CD14-positive monocyte (primary cell): ENCODE measurements around the gene FRMD6. TPM values are rescaled to one million over a fixed set of nuclear protein-coding genes. Genes with fewer than 3 reads are reported as not detected.
A peak's percentile ranks its signal among the peaks of the same experiment; 100 is the strongest.

Source experiments
- DNase-seq, 3 donors: peaks; one replicate each; pipeline ENCODE4 v3.0.0-alpha.2; 2011 to 2022
- H2AFZ ChIP-seq: 2 replicates; pipeline ENCODE4 v1.6.0; 2012; ENCODE audit warnings: mild to moderate bottlenecking, low read depth, low read length, inconsistent platforms; ENCODE audit not compliant: insufficient read depth, poor library complexity, severe bottlenecking
- H3K27ac ChIP-seq, 2 donors: 1 replicate in 1 of 2; 2 replicates in 1 of 2; pipeline ENCODE4 v1.5.1; 2012 to 2013; ENCODE audit warnings: low read length in 2 of 2, control low read depth in 1 of 2, inconsistent platforms in 1 of 2, low read depth in 1 of 2, mild to moderate bottlenecking in 1 of 2
- H3K27me3 ChIP-seq, 2 donors: one replicate each; pipeline versions ENCODE4 v1.6.0 to v1.6.1; 2011 to 2013; ENCODE audit warnings: low read length in 2 of 2; ENCODE audit not compliant: control insufficient read depth in 2 of 2, insufficient read depth in 2 of 2
- H3K36me3 ChIP-seq, 2 donors: replicated peaks in 1 of 2; 1 replicate in 1 of 2; 2 replicates in 1 of 2; pipeline versions ENCODE4 v1.5.1 to v1.6.1; 2012 to 2013; ENCODE audit warnings: low read length in 2 of 2, control low read depth in 1 of 2, inconsistent platforms in 1 of 2, mild to moderate bottlenecking in 1 of 2; ENCODE audit not compliant: insufficient read depth in 2 of 2, control insufficient read depth in 1 of 2
- H3K4me1 ChIP-seq, 2 donors: 1 replicate in 1 of 2; 2 replicates in 1 of 2; pipeline versions ENCODE4 v1.5.1 to v1.6.1; 2012 to 2013; ENCODE audit warnings: low read length in 2 of 2, control low read depth in 1 of 2, inconsistent platforms in 1 of 2, mild to moderate bottlenecking in 1 of 2, moderate library complexity in 1 of 2; ENCODE audit not compliant: insufficient read depth in 2 of 2, control insufficient read depth in 1 of 2
- H3K4me2 ChIP-seq: replicated peaks from 2 replicates; pipeline ENCODE3; 2012; ENCODE audit warnings: low read length, moderate library complexity, mild to moderate bottlenecking; ENCODE audit not compliant: poor library complexity, severe bottlenecking; ENCODE audit errors: extremely low read depth
- H3K4me3 ChIP-seq, 3 experiments: fragments of 200-600 bp in 1 of 3; sonication (generic) in 1 of 3; replicated peaks in 1 of 3; 1 replicate in 2 of 3; 2 replicates in 1 of 3; pipeline ENCODE4 v1.5.1; 2011 to 2013; ENCODE audit warnings: low read length in 3 of 3, mild to moderate bottlenecking in 3 of 3, control low read depth in 2 of 3, low read depth in 2 of 3, inconsistent platforms in 1 of 3, moderate library complexity in 1 of 3
- H3K79me2 ChIP-seq: 2 replicates; pipeline ENCODE4 v1.6.0; 2012; ENCODE audit warnings: mild to moderate bottlenecking, control low read depth, inconsistent platforms, low read length, moderate library complexity; ENCODE audit not compliant: insufficient read depth
- H3K9ac ChIP-seq: 2 replicates; pipeline ENCODE4 v1.6.0; 2017; ENCODE audit warnings: low read length, mild to moderate bottlenecking; ENCODE audit not compliant: insufficient read depth, poor library complexity, severe bottlenecking
- H3K9me3 ChIP-seq, 2 donors: replicated peaks in 1 of 2; 1 replicate in 1 of 2; 2 replicates in 1 of 2; pipeline versions ENCODE4 v1.5.1 to v1.6.1; 2012 to 2013; ENCODE audit warnings: low read length in 2 of 2, control low read depth in 1 of 2; ENCODE audit not compliant: control insufficient read depth in 1 of 2, insufficient read depth in 1 of 2
- H4K20me1 ChIP-seq: 2 replicates; pipeline ENCODE4 v1.6.0; 2012; ENCODE audit warnings: mild to moderate bottlenecking, low read length, control low read depth, moderate library complexity; ENCODE audit not compliant: insufficient read depth
- H3K27ac Mint-ChIP-seq, 7 donors: one replicate each; pipeline ENCODE4 v1.8.0; 2020; ENCODE audit warnings: mild to moderate bottlenecking in 7 of 7, mixed read lengths in 7 of 7, moderate library complexity in 6 of 7, inconsistent platforms in 2 of 7
- H3K27me3 Mint-ChIP-seq, 3 donors: one replicate each; pipeline ENCODE4 v1.8.0; 2021 to 2022; ENCODE audit warnings: low read depth in 3 of 3, mild to moderate bottlenecking in 3 of 3, mixed read lengths in 3 of 3, moderate library complexity in 3 of 3, inconsistent platforms in 1 of 3
- H3K36me3 Mint-ChIP-seq, 2 donors: one replicate each; pipeline ENCODE4 v1.8.0; 2020; ENCODE audit warnings: mixed read lengths in 2 of 2, inconsistent platforms in 1 of 2, mild to moderate bottlenecking in 1 of 2
- H3K4me1 Mint-ChIP-seq: one replicate; pipeline ENCODE4 v1.8.0; 2020; ENCODE audit warnings: mild to moderate bottlenecking, mixed read lengths
- H3K4me3 Mint-ChIP-seq, 2 donors: one replicate each; pipeline ENCODE4 v1.8.0; 2020; ENCODE audit warnings: mild to moderate bottlenecking in 2 of 2, mixed read lengths in 2 of 2, moderate library complexity in 1 of 2
- H3K9me3 Mint-ChIP-seq, 7 donors: one replicate each; pipeline ENCODE4 v1.8.0; 2020 to 2022; ENCODE audit warnings: mixed read lengths in 7 of 7, mild to moderate bottlenecking in 6 of 7, moderate library complexity in 6 of 7, inconsistent platforms in 2 of 7
- WGBS: methylation state at CpG from one replicate; pipeline ENCODE4 v1.1.5; 2013; ENCODE audit warnings: missing lambda C conversion rate; ENCODE audit not compliant: insufficient coverage; 5-methylcytosine and 5-hydroxymethylcytosine counted together
- intact Hi-C, 2 donors: fragments of 100-400 bp; cut with micrococcal nuclease; formaldehyde crosslinking; loops; one replicate each; pipeline versions ENCODE4 v1.15.0 to v1.15.1; 2023
- polyA plus RNA-seq, 3 donors: library from polyadenylated mRNA; depleted of rRNA in 1 of 3; unstranded in 2 of 3; stranded (reverse) in 1 of 3; fragments of 300-500 nt in 2 of 3; fragments of >200 nt in 1 of 3; fragmentation: Illumina TruSeq in 2 of 3; gene quantifications; 1 replicate in 2 of 3; 2 replicates in 1 of 3; pipeline ENCODE4 v1.2.3, GENCODE V29; 2012 to 2021
- TF ChIP-seq, protein P1 (sequence below): fragments of 200-600 bp; IDR thresholded peaks from one replicate; pipeline ENCODE4 v1.8.0; 2022; ENCODE audit warnings: antibody characterized with exemption, mild to moderate bottlenecking

The FRMD6 gene
- polyA plus RNA-seq, 3 donors = 0.12 to 0.25 (median 0.12) TPM

DNA sequence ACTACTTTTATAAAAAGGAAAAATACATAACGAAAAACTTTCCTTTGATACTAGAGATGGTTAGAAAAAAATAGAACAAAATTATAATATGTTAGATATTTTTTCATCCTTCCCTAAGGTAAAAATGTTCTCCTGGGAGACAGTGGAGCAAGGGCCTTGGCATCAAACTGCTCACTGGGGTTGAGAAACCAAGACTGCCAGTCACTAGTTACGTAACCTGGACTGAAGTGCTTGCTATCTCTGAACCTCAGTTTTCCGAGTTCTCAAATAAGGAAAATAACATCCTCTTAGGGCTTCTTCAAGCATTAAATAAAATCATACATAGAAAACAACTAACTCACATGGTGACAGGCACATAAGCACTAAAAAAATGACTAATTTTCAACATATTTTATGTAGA is 48.2 kb upstream of the FRMD6 start:
- Histone ChIP-seq H3K79me2 (no peaks in the 10 kb centered on the region), H2AFZ (no peak overlapping the region), H3K27me3 (no peaks in the 10 kb centered on the region), H4K20me1 (no peaks in the 10 kb centered on the region), H3K27ac (no peak overlapping the region), H3K4me3 (no peak overlapping the region), H3K9ac (no peak overlapping the region), H3K4me1 (no peaks in the 10 kb centered on the region), H3K9me3 (no peaks in the 10 kb centered on the region), H3K4me2 (no peak overlapping the region), H3K36me3 (no peaks in the 10 kb centered on the region)
- Mint-ChIP-seq H3K4me3 (no peak overlapping the region), H3K9me3 (peaks cover 0 to 7% (median 0%) of the 10 kb centered on the region in 7 donors), H3K27ac (no peak overlapping the region), H3K4me1 (no peaks in the 10 kb centered on the region), H3K36me3 (no peaks in the 10 kb centered on the region), H3K27me3 (peaks cover 1 to 5% (median 2%) of the 10 kb centered on the region in 3 donors)
- 75% methylated on average over 1 of the region's 3 CpGs for WGBS
- intact Hi-C loops = no loop called here
- no peak for DNase-seq
- TF ChIP-seq, protein P1, sequence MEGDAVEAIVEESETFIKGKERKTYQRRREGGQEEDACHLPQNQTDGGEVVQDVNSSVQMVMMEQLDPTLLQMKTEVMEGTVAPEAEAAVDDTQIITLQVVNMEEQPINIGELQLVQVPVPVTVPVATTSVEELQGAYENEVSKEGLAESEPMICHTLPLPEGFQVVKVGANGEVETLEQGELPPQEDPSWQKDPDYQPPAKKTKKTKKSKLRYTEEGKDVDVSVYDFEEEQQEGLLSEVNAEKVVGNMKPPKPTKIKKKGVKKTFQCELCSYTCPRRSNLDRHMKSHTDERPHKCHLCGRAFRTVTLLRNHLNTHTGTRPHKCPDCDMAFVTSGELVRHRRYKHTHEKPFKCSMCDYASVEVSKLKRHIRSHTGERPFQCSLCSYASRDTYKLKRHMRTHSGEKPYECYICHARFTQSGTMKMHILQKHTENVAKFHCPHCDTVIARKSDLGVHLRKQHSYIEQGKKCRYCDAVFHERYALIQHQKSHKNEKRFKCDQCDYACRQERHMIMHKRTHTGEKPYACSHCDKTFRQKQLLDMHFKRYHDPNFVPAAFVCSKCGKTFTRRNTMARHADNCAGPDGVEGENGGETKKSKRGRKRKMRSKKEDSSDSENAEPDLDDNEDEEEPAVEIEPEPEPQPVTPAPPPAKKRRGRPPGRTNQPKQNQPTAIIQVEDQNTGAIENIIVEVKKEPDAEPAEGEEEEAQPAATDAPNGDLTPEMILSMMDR = no peak

DNA sequence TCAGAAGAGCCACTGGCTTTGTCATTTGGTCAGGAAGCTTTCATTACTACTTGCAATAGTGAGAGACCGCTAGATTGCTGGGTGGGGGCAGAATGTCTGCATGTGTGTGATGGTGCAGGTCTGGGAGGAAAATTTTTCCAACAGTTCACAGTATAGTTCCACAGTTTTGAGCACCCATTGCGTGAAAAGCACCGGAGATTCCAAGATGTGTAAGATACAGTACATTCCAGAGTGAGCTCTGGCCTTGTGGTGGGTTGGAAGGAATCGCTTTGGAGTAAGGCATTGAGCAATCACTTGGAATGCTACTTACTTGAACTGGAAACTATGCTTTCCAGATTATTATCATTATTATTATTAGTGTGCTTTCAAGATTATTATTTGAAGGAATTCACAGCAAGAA is 47.6 kb upstream of the FRMD6 start:
- intact Hi-C loops = no loop called here
- TF ChIP-seq, protein P1 = no peak
- H3K9ac ChIP-seq = no peak overlapping the region
- no peaks in the 10 kb centered on the region for H3K4me1 ChIP-seq
- H3K9me3 Mint-ChIP-seq = peaks cover 0 to 6% (median 0%) of the 10 kb centered on the region in 7 donors
- no peak for DNase-seq
- 100% methylated on average over 2 of the region's 4 CpGs for WGBS
- no peaks in the 10 kb centered on the region for H3K36me3 Mint-ChIP-seq
- H3K9me3 ChIP-seq = no peaks in the 10 kb centered on the region
- no peaks in the 10 kb centered on the region for H4K20me1 ChIP-seq
- no peak overlapping the region for H2AFZ ChIP-seq
- no peak overlapping the region for H3K4me3 ChIP-seq
- no peak overlapping the region for H3K27ac ChIP-seq
- H3K36me3 ChIP-seq = no peaks in the 10 kb centered on the region
- peaks cover 1 to 5% (median 2%) of the 10 kb centered on the region in 3 donors for H3K27me3 Mint-ChIP-seq
- peak overlapping the region in 1 of 7 donors; percentile 33 for H3K27ac Mint-ChIP-seq
- no peaks in the 10 kb centered on the region for H3K4me1 Mint-ChIP-seq
- H3K4me2 ChIP-seq = no peak overlapping the region
- H3K27me3 ChIP-seq = no peaks in the 10 kb centered on the region
- no peak overlapping the region for H3K4me3 Mint-ChIP-seq
- H3K79me2 ChIP-seq = no peaks in the 10 kb centered on the region
